Mesothelial cell of epicardium (in vitro differentiated cells): ENCODE measurements around the gene MAGEF1. TPM values are rescaled to one million over a fixed set of nuclear protein-coding genes. Genes with fewer than 3 reads are reported as not detected.

Experiments used
- DNase-seq, 2 experiments: peaks; one replicate each; pipeline ENCODE4 v3.0.0; 2021; ENCODE audit warnings: low spot score in 2 of 2; ENCODE audit not compliant: unreplicated experiment in 2 of 2
- H3K27ac Mint-ChIP-seq: 2 replicates; pipeline ENCODE4 v1.8.0; 2021; ENCODE audit warnings: mixed read lengths
- H3K27me3 Mint-ChIP-seq: 2 replicates; pipeline ENCODE4 v1.8.0; 2021; ENCODE audit warnings: low read depth, mixed read lengths
- H3K36me3 Mint-ChIP-seq: 2 replicates; pipeline ENCODE4 v1.8.0; 2021; ENCODE audit warnings: mixed read lengths
- H3K4me1 Mint-ChIP-seq: 2 replicates; pipeline ENCODE4 v1.8.0; 2021; ENCODE audit warnings: mixed read lengths
- H3K4me3 Mint-ChIP-seq: 2 replicates; pipeline ENCODE4 v1.8.0; 2021; ENCODE audit warnings: mild to moderate bottlenecking, moderate library complexity, mixed read lengths
- H3K9me3 Mint-ChIP-seq: 2 replicates; pipeline ENCODE4 v1.8.0; 2021; ENCODE audit warnings: mixed read lengths
- total RNA-seq: library from RNA; stranded (reverse); gene quantifications from 3 replicates; pipeline ENCODE4 v1.2.1, GENCODE V29; 2021
- TF ChIP-seq, protein P1 (sequence below): fragments of 200-600 bp; sonication (generic); IDR thresholded peaks from one replicate; pipeline ENCODE4 v1.5.0; 2021; ENCODE audit warnings: antibody characterized with exemption; ENCODE audit not compliant: unreplicated experiment

The MAGEF1 gene
- total RNA-seq, 1 donor from 2014 or later, result 68.4 TPM

GRCh38 chr3:184693011-184693975 is 18.6 kb downstream of the MAGEF1 start:
- Mint-ChIP-seq H3K27ac (peak overlapping the region; percentile 88), H3K27me3 (no peaks in the 10 kb centered on the region), H3K4me1 (peaks cover 69% of the 10 kb centered on the region), H3K36me3 (no peaks in the 10 kb centered on the region), H3K9me3 (no peaks in the 10 kb centered on the region), H3K4me3 (no peak overlapping the region)
- DNase-seq, result no peak
- TF ChIP-seq, protein P1, sequence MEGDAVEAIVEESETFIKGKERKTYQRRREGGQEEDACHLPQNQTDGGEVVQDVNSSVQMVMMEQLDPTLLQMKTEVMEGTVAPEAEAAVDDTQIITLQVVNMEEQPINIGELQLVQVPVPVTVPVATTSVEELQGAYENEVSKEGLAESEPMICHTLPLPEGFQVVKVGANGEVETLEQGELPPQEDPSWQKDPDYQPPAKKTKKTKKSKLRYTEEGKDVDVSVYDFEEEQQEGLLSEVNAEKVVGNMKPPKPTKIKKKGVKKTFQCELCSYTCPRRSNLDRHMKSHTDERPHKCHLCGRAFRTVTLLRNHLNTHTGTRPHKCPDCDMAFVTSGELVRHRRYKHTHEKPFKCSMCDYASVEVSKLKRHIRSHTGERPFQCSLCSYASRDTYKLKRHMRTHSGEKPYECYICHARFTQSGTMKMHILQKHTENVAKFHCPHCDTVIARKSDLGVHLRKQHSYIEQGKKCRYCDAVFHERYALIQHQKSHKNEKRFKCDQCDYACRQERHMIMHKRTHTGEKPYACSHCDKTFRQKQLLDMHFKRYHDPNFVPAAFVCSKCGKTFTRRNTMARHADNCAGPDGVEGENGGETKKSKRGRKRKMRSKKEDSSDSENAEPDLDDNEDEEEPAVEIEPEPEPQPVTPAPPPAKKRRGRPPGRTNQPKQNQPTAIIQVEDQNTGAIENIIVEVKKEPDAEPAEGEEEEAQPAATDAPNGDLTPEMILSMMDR, result no peak

- H3K4me3 Mint-ChIP-seq, result no peak overlapping the region
- H3K27me3 Mint-ChIP-seq, result no peaks in the 10 kb centered on the region
- TF ChIP-seq, protein P1, result no peak
- H3K4me1 Mint-ChIP-seq, result peaks cover 74% of the 10 kb centered on the region
- H3K9me3 Mint-ChIP-seq, result no peaks in the 10 kb centered on the region
- peak overlapping the region; percentile 88 for H3K27ac Mint-ChIP-seq
- no peak for DNase-seq
- H3K36me3 Mint-ChIP-seq, result no peaks in the 10 kb centered on the region
These were observed 20.2 kb downstream of the MAGEF1 start for GRCh38 chr3:184691397-184692231.

GRCh38 chr3:184690192-184690883 is 21.5 kb downstream of the MAGEF1 start:
- H3K4me1 Mint-ChIP-seq, result peaks cover 75% of the 10 kb centered on the region
- H3K27me3 Mint-ChIP-seq, result no peaks in the 10 kb centered on the region
- no peak overlapping the region for H3K4me3 Mint-ChIP-seq
- peak overlapping the region; percentile 34 for H3K27ac Mint-ChIP-seq
- DNase-seq, result no peak
- TF ChIP-seq, protein P1, result no peak
- H3K9me3 Mint-ChIP-seq, result no peaks in the 10 kb centered on the region
- no peaks in the 10 kb centered on the region for H3K36me3 Mint-ChIP-seq

- no peak overlapping the region for H3K4me3 Mint-ChIP-seq
- H3K27me3 Mint-ChIP-seq, result no peaks in the 10 kb centered on the region
- no peaks in the 10 kb centered on the region for H3K9me3 Mint-ChIP-seq
- TF ChIP-seq, protein P1, result no peak
- H3K4me1 Mint-ChIP-seq, result peaks cover 67% of the 10 kb centered on the region
- peak overlapping the region; percentile 78 for H3K27ac Mint-ChIP-seq
- no peaks in the 10 kb centered on the region for H3K36me3 Mint-ChIP-seq
- DNase-seq, result no peak
These were observed 23.0 kb downstream of the MAGEF1 start for GRCh38 chr3:184688882-184689271.

DNA sequence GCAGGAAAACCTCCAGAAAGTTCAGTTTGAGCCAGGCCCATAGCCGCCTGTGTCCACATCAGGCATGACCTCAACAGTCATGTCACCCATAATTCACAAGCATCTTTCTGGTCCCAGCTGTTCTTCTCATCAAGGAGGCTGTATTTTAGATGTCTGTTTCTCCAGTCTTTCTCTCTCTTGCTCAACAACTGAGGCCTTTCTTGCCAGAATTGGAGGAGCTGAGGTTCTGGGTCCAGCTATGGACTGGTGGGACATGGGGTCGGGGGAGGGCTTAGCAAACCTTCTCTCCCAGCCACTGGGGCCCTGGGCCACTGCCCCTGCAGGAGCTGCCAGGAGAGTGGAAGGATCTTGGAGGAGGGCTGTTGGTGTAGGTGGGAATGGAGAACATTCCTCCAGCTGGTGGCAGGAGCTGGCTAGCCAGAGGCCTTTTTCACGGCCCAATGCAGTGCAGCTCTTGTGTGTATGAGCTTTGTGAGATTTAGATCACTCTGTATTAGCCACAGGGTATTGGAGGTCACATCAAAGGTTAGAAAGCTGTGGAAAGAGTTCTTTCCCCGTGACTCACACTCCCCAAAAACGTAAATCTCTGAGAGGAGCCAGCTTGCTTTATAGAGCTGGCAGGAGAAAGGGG is 23.5 kb downstream of the MAGEF1 start:
- H3K4me3 Mint-ChIP-seq, result no peak overlapping the region

More for the DNA sequence above, 23.5 kb downstream of the MAGEF1 start:
- TF ChIP-seq, protein P1, result no peak
- H3K27me3 Mint-ChIP-seq, result no peaks in the 10 kb centered on the region
- H3K9me3 Mint-ChIP-seq, result no peaks in the 10 kb centered on the region
- no peaks in the 10 kb centered on the region for H3K36me3 Mint-ChIP-seq
- peaks cover 62% of the 10 kb centered on the region for H3K4me1 Mint-ChIP-seq
- no peak for DNase-seq
- H3K27ac Mint-ChIP-seq, result peak overlapping the region; percentile 78
